Measurements from ENCODE around the gene BDP1. TPM values are rescaled to one million over a fixed set of nuclear protein-coding genes. Genes with fewer than 3 reads are reported as not detected.
"Not testable (repeated sequence)": the region's sequence is repeated elsewhere in the genome, so short reads cannot be mapped to it uniquely, and the experiment has no call there.

The BDP1 gene
- total RNA-seq, 1 experiment from 2014 or later: 71.1 TPM

DNA sequence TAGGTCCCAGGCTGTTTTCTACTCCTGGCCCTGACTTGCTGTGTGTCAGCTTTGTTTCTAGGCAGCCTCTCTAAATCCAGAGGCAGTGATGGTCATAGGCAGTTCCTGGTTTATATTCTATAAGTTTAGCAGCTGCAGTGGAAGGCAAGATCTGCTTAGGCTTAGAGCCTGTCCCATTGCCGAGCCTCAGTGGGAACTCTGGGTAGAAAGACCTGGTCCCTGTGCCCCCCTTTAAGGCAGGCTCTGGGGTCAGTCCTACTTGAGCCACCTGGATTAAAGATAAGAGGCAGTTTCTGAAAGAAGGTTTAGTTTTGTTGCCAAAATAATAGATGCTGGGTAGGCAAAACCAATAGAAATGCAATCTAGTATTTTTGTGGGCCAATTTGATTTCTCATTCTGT, 145.3 kb downstream of the BDP1 start:
- H3K27ac ChIP-seq (ENCODE audit: low read depth, low read length, poor library complexity, severe bottlenecking): no peak overlapping the region
- no TSS peak for BruUV-seq (replicated peaks)
- ChIA-PET CTCF (interaction anchor here (0.7 to 1.3 kb wide), 5 partner anchors 14 to 168 kb away, joined by 3 read pairs; partner anchors contain the start of gene MCCC2), POLR2A (ENCODE audit: low non-redundant PET) (no interaction called here)
- no peaks in the 10 kb centered on the region for H3K9me3 ChIP-seq (ENCODE audit: low read depth, low read length, poor library complexity, severe bottlenecking)
- TF ChIP-seq EZH2 (IDR thresholded peaks at IDR 0.05; ENCODE audit: borderline replicate concordance, low read depth, low read length, poor library complexity, severe bottlenecking): no peak
- intact Hi-C loops (cut with micrococcal nuclease; ENCODE audit: unreplicated experiment): loop anchor here (2.0 kb wide), 1 partner anchor 16 kb away; no protein-coding TSS in a partner anchor
- peaks cover 19% of the 10 kb centered on the region for H3K36me3 ChIP-seq (ENCODE audit: insufficient read depth, low read length, poor library complexity, severe bottlenecking)
- H3K4me3 ChIP-seq (ENCODE audit: low read depth, low read length, poor library complexity, severe bottlenecking): no peak overlapping the region
- H3K27me3 ChIP-seq (replicated peaks; ENCODE audit: insufficient read depth, low read depth, low read length, poor library complexity): no peaks in the 10 kb centered on the region
- DNase-seq (ENCODE audit: low spot score): no peak
- H3K4me1 ChIP-seq (ENCODE audit: insufficient read depth, low read length, poor library complexity, severe bottlenecking): no peaks in the 10 kb centered on the region

DNA sequence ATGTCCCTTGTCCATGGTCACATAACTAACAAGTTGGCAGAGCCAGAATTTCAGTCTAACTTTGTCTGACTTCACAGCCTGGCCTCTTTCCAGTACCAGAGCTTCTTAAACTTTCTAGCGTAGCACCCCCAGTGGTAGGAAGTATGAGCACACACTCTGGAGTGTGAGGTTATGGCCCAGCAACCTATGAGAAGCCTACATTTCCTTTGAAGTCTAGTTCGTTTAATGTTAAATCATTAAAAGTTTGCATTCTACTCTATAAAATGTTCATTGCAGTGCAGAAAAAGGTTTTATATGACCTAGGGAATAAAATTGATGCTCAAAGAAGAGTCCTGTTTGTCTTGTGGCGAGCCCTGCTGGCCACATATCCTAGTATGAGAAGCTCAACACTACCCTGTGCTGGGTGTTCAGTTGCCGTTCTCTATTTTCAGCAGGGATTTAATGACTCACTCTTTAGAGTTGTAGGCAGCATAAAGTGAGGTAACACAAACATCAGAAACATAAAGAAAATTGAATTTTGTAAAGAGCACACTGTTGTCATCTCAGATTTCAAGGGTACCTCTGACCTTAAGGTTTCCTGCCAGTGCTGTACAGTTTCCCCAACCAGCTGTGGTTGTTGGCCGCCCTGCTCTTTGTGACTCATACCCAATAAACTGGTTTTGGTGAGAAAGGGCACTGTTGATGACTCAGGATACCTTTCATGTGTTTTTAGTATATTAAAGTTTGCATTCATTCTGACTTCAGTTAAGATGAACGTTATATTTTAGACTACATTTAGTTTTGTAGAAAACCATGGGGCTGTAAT, 146.0 kb downstream of the BDP1 start:
- peak; percentile 86 for DNase-seq (ENCODE audit: low spot score)
- Histone ChIP-seq H3K4me3 (ENCODE audit: low read depth, low read length, poor library complexity, severe bottlenecking) (no peak overlapping the region), H3K27ac (ENCODE audit: low read depth, low read length, poor library complexity, severe bottlenecking) (no peak overlapping the region), H3K36me3 (ENCODE audit: insufficient read depth, low read length, poor library complexity, severe bottlenecking) (peaks cover 16% of the 10 kb centered on the region), H3K9me3 (ENCODE audit: low read depth, low read length, poor library complexity, severe bottlenecking) (no peaks in the 10 kb centered on the region), H3K27me3 (replicated peaks; ENCODE audit: insufficient read depth, low read depth, low read length, poor library complexity) (no peaks in the 10 kb centered on the region), H3K4me1 (ENCODE audit: insufficient read depth, low read length, poor library complexity, severe bottlenecking) (no peaks in the 10 kb centered on the region)
- TF ChIP-seq EZH2 (IDR thresholded peaks at IDR 0.05; ENCODE audit: borderline replicate concordance, low read depth, low read length, poor library complexity, severe bottlenecking): no peak
- TF ChIP-seq, protein P1, sequence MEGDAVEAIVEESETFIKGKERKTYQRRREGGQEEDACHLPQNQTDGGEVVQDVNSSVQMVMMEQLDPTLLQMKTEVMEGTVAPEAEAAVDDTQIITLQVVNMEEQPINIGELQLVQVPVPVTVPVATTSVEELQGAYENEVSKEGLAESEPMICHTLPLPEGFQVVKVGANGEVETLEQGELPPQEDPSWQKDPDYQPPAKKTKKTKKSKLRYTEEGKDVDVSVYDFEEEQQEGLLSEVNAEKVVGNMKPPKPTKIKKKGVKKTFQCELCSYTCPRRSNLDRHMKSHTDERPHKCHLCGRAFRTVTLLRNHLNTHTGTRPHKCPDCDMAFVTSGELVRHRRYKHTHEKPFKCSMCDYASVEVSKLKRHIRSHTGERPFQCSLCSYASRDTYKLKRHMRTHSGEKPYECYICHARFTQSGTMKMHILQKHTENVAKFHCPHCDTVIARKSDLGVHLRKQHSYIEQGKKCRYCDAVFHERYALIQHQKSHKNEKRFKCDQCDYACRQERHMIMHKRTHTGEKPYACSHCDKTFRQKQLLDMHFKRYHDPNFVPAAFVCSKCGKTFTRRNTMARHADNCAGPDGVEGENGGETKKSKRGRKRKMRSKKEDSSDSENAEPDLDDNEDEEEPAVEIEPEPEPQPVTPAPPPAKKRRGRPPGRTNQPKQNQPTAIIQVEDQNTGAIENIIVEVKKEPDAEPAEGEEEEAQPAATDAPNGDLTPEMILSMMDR (conservative IDR thresholded peaks at IDR 0.05; ENCODE audit: low read depth, low read length): peak; percentile 81
- intact Hi-C loops (cut with micrococcal nuclease; ENCODE audit: unreplicated experiment): loop anchor here (2.0 kb wide), 1 partner anchor 15 kb away; no protein-coding TSS in a partner anchor
- BruUV-seq (replicated peaks): no TSS peak
- POLR2A ChIA-PET (ENCODE audit: low non-redundant PET): no interaction called here
- CTCF ChIA-PET: interaction anchor here (0.7 to 1.3 kb wide), 5 partner anchors 14 to 168 kb away, joined by 3 read pairs; partner anchors contain the start of gene MCCC2

DNA sequence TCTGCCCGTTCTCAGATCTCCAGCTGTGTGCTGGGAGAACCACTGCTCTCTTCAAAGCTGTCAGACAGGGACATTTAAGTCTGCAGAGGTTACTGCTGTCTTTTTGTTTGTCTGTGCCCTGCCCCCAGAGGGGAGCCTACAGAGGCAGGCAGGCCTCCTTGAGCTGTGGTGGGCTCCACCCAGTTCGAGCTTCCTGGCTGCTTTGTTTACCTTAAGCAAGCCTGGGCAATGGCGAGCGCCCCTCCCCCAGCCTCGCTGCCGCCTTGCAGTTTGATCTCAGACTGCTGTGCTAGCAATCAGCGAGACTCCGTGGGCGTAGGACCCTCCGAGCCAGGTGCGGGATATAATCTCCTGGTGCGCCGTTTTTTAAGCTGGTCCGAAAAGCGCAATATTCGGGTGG, 154.5 kb downstream of the BDP1 start:
- POLR2A ChIA-PET (ENCODE audit: low non-redundant PET); DNase-seq (ENCODE audit: low spot score); BruUV-seq (replicated peaks); H3K27me3 ChIP-seq (replicated peaks; ENCODE audit: insufficient read depth, low read depth, low read length, poor library complexity); intact Hi-C loops (cut with micrococcal nuclease; ENCODE audit: unreplicated experiment); H3K36me3 ChIP-seq (ENCODE audit: insufficient read depth, low read length, poor library complexity, severe bottlenecking); H3K9me3 ChIP-seq (ENCODE audit: low read depth, low read length, poor library complexity, severe bottlenecking); CTCF ChIA-PET; H3K27ac ChIP-seq (ENCODE audit: low read depth, low read length, poor library complexity, severe bottlenecking); H3K4me1 ChIP-seq (ENCODE audit: insufficient read depth, low read length, poor library complexity, severe bottlenecking); H3K4me3 ChIP-seq (ENCODE audit: low read depth, low read length, poor library complexity, severe bottlenecking): not testable (repeated sequence)

DNA sequence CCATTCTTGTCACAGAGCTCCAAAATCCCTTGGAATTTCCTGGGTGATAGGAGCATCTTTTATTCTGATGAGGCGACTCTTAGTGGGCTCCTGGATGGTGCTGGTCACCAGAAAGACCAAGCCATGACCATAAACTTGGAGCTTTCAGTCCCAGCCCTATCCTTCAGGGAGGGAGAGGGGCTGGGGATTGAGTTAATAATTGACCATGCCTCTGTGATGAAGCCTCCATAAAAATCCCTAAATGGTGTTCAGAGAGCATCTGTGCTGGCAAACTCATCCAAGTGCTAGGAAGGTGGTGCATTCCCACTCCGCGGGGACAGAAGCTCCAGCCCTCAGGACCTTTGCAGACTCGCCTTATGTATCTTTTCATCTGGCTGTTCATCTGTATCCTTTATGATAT, 160.4 kb downstream of the BDP1 start:
- no peak for DNase-seq (ENCODE audit: low spot score)
- Histone ChIP-seq H3K27ac (ENCODE audit: low read depth, low read length, poor library complexity, severe bottlenecking) (no peak overlapping the region), H3K4me3 (ENCODE audit: low read depth, low read length, poor library complexity, severe bottlenecking) (no peak overlapping the region), H3K9me3 (ENCODE audit: low read depth, low read length, poor library complexity, severe bottlenecking) (no peaks in the 10 kb centered on the region), H3K4me1 (ENCODE audit: insufficient read depth, low read length, poor library complexity, severe bottlenecking) (no peaks in the 10 kb centered on the region), H3K27me3 (replicated peaks; ENCODE audit: insufficient read depth, low read depth, low read length, poor library complexity) (no peaks in the 10 kb centered on the region), H3K36me3 (ENCODE audit: insufficient read depth, low read length, poor library complexity, severe bottlenecking) (peaks cover 2% of the 10 kb centered on the region)
- BruUV-seq (replicated peaks): no TSS peak
- no peak for TF ChIP-seq EZH2 (IDR thresholded peaks at IDR 0.05; ENCODE audit: borderline replicate concordance, low read depth, low read length, poor library complexity, severe bottlenecking)
- TF ChIP-seq, protein P1 (conservative IDR thresholded peaks at IDR 0.05; ENCODE audit: low read depth, low read length): no peak
- ChIA-PET POLR2A (ENCODE audit: low non-redundant PET) (no interaction called here), CTCF (no interaction called here)
- intact Hi-C loops (cut with micrococcal nuclease; ENCODE audit: unreplicated experiment): loop anchor here (2.0 kb wide), 1 partner anchor 15 kb away; no protein-coding TSS in a partner anchor

Other genes starting within 250 kb of the BDP1 start
- 46.7 and 54.1 TPM in 2 replicates for gene MCCC2, start 131.7 kb downstream of the BDP1 start, total RNA-seq (2021)